HCT116 (cell line): ENCODE data around the gene PRKN.

Experiments
- CTCF ChIP-seq, 3 experiments: fragments of 200-600 bp in 1 of 3; sonication (generic) in 1 of 3; IDR thresholded peaks in 2 of 3; conservative IDR thresholded peaks in 1 of 3; 2 replicates each; pipeline ENCODE4 v1.5.1; 2012 to 2017; ENCODE audit warnings: low read depth in 2 of 3, low read length in 2 of 3, antibody characterized with exemption in 1 of 3, borderline replicate concordance in 1 of 3, control low read depth in 1 of 3, mild to moderate bottlenecking in 1 of 3, mixed read lengths in 1 of 3, mixed run types in 1 of 3, moderate library complexity in 1 of 3; ENCODE audit not compliant: insufficient read depth in 1 of 3
- TCF7L2 ChIP-seq: IDR thresholded peaks from 2 replicates; pipeline ENCODE4 v1.7.0; 2011; ENCODE audit warnings: borderline replicate concordance, inconsistent platforms; ENCODE audit not compliant: insufficient read depth, insufficient read length; ENCODE audit errors: extremely low read depth

GRCh38 chr6:162671580-162672165, 55.9 kb downstream of the PRKN start:
- no peak for TF ChIP-seq TCF7L2
- no peak for TF ChIP-seq CTCF (IDR thresholded peaks at IDR 0.05 in 2 of 3, conservative IDR thresholded peaks at IDR 0.05 in 1 of 3; ENCODE audit: borderline replicate concordance in 1 of 3, insufficient read depth in 1 of 3, low read depth in 2 of 3, low read length in 2 of 3)
